GM18951 (cell line): ENCODE measurements around the gene SMPD4.
"Not testable (repeated sequence)": the region's sequence is repeated elsewhere in the genome, so short reads cannot be mapped to it uniquely, and the experiment has no call there.

Experiments
- POLR2A ChIP-seq: IDR thresholded peaks from 4 replicates; pipeline ENCODE4 v1.6.1; 2011; ENCODE audit warnings: mild to moderate bottlenecking; ENCODE audit not compliant: insufficient read length, insufficient read depth; ENCODE audit errors: extremely low read depth
- in situ Hi-C: fragments of 300-500 bp; cut with MboI; formaldehyde crosslinking; loops from one replicate; pipeline ENCODE4 v1.12.0; 2022; ENCODE audit warnings: low sequenced_read_pairs, mixed read lengths, inconsistent platforms; ENCODE audit not compliant: unreplicated experiment

Gene SMPD4

DNA sequence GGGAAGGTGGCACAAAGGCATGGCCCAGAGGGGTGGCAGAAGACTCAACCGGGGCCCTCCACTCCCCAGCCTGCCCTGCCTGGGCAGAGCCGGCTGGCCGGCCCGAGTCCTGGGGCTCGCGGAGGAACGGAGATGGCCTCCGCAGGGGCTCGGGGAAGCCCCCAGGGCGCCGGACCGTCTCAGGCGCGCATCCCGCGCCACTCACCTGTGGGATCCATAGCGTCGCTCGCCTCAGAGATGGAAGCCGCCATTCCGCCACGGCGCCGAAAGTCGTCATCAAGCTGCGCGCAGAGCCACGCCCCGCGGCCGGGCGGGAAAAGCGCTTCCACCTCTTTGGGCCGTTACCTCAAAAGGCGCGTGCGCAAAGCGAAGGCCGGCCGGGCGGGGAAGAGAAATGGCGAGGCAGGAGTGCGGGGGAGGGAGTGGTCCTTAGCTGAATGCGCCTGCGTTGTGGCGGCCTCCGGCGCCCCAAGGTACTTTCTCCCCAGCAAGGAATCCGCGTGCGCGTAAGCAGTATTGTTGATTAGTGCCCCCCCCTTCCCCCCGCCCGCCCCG, at the start of gene SMPD4:
Gene SMPD4, minus strand, starts transcription at position 278 of the 555 bp plus-strand sequence. CDS start 5,010 bp downstream, outside the sequence.
- in situ Hi-C loops, result loop anchor here (25.0 kb wide), 1 partner anchor 156 kb away; the partner anchor contains the start of gene IMP4
- peak; percentile 66 for TF ChIP-seq POLR2A

GRCh38 chr2:130230907-130231306, 49.5 kb upstream of the SMPD4 start:
- in situ Hi-C loops, result loop anchor here (5.0 kb wide), 1 partner anchor 1211 kb away; no protein-coding TSS in a partner anchor

GRCh38 chr2:130230376-130230775, 49.0 kb upstream of the SMPD4 start:
- in situ Hi-C loops, result loop anchor here (5.0 kb wide), 1 partner anchor 1212 kb away; no protein-coding TSS in a partner anchor

- in situ Hi-C loops, result not testable (repeated sequence)
Observed at GRCh38 chr2:130229161-130229510, 47.7 kb upstream of the SMPD4 start.

DNA sequence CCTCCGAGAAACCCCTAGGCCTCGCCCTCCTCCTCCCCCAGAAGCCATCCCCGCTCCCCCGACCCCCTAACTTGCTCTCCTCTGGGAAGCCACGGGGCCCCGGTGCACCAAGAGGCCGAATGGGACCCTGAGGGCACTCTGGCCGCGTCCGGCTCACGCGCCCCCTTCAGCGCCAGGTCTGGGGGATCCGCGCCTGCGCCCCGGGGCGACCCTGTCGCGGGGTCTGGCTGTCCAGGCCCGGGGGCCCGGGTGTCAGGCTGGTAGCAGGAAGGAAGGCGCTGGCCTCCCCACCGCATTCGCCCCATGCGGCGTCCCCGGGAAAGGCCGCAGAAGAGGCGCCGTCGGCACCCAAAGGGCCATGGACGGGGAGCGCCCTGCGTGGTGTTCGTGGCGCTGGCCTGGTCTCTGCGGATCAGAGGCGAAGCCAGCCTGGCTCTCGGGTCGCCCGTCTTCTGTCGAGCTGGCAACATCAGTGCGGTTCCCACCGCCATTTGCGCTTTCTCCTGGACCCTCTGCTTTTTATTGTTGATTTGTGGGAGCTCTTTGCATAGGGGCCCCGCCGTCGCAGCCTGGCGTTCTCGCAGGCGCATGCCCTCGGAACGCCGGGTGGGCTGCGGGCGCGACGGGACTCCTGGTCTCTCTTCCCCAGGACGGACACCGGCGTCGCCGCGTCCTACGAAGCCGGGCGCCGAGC, 47.2 kb upstream of the SMPD4 start:
- in situ Hi-C loops, result not testable (repeated sequence)

GRCh38 chr2:130228005-130228404, 46.6 kb upstream of the SMPD4 start:
- in situ Hi-C loops, result not testable (repeated sequence)

DNA sequence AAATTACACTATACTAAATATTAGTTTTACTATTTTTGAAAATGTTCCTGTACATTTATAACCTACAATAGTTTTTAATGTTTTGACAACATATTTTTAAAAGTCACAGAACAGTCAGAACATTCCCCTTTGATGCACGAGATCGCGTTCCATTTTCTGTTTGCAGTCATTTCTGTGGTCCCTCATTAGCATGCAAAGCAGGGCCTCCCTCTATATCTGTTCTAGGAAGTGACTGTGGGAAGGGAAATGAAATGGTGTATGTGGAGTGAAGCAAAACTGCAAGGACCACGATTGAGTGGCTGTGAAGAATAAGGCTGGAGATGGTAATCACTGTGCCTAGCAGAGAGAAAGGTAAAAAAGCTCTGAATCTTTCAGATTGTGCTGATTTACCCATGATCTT, 41.1 kb upstream of the SMPD4 start:
- in situ Hi-C loops, result not testable (repeated sequence)

GRCh38 chr2:130220505-130220904, 39.1 kb upstream of the SMPD4 start:
- in situ Hi-C loops, result not testable (repeated sequence)

DNA sequence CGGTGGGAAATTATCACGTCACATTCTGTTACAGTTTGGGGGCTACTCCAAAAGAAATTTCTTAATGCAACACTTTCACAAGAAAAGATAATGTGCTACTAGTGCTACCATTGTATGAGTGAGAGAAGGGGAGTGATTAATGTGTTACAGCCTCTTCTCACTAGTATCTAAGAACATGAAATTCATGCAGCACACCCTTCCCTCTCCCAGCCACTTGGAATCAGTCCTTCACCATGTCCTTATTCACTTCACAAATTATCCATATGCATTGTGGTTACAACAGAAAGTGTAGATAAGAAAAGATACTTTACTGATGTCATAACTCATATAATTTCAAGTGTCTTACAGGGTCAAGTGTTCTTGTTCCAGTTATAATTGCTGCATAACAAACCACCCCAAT, 37.7 kb upstream of the SMPD4 start:
- in situ Hi-C loops, result loop anchor here (10.0 kb wide), 1 partner anchor 1236 kb away; no protein-coding TSS in a partner anchor

GRCh38 chr2:130207051-130207450, 25.6 kb upstream of the SMPD4 start:
- in situ Hi-C loops, result not testable (repeated sequence)

DNA sequence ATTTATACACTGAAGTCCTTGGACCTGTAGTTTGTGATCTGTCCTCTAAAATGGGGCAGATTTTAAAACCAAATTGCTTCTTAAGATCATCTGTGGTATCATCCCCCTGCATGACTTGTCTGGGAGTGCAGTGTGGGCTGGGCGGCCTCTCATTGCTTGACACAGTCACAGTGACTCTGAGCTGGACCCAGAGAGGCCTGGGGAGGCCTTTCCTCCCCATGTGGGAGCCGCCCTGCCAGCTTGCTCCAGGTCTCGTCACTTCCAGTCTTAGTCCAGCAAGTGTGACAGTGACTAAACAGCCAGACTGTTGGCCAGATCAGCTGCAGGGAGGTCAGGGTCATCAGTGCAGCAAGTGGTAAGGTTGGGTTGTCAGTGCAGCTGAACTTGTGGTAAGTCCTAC, 21.7 kb upstream of the SMPD4 start:
- in situ Hi-C loops, result not testable (repeated sequence)

GRCh38 chr2:130202518-130202917, 21.1 kb upstream of the SMPD4 start:
- in situ Hi-C loops, result not testable (repeated sequence)

- in situ Hi-C loops, result loop anchor here (25.0 kb wide), 1 partner anchor 139 kb away; the partner anchor contains the start of gene IMP4
- TF ChIP-seq POLR2A, result no peak
Observed at GRCh38 chr2:130198343-130198742, 16.9 kb upstream of the SMPD4 start, which contains the start of gene TUBA3E. Gene TUBA3E (minus strand): TSS chr2:130198439. CDS start chr2:130198360, 79 bp downstream.

DNA sequence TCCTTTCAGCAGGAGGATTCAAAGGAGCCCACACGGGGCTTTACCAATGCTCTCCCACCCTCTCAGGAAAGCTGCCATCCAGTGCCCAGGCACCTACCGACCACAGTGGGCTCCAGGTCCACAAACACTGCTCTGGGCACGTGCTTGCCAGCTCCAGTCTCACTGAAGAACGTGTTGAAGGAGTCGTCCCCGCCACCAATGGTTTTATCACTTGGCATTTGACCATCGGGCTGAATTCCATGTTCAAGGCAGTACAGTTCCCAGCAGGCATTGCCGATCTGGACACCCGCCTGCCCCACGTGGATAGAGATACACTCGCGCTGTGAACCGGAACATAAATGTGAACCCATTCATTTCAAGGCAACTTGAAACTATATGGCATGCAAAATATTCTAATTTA, 14.7 kb upstream of the SMPD4 start:
- in situ Hi-C loops, result loop anchor here (25.0 kb wide), 1 partner anchor 141 kb away; the partner anchor contains the start of gene IMP4

- in situ Hi-C loops, result loop anchor here (25.0 kb wide), 1 partner anchor 142 kb away; the partner anchor contains the start of gene IMP4
Observed at GRCh38 chr2:130195089-130195635, 13.8 kb upstream of the SMPD4 start.

- in situ Hi-C loops, result loop anchor here (25.0 kb wide), 1 partner anchor 143 kb away; the partner anchor contains the start of gene IMP4
Observed at GRCh38 chr2:130193824-130194223, 12.4 kb upstream of the SMPD4 start.

DNA sequence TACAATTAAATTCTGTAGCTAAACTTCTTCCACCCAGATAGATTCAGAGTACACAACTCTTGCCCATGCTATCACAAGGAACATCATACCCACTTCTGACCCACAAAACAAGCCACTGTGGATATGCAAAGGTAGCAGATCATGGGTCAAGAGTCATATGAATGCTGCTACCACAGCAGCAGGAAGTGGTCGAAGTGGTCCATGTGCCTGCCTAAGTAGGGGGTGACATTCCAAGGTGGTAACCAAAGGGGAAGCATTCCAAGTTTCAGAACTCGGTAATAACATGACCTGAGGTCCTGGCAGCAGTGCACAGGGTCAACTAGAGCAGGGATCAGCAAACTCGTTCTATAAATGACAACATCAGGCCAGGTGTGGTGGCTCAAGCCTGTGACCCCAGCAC, 11.0 kb upstream of the SMPD4 start:
- in situ Hi-C loops, result loop anchor here (25.0 kb wide), 1 partner anchor 145 kb away; the partner anchor contains the start of gene IMP4

- in situ Hi-C loops, result loop anchor here (25.0 kb wide), 1 partner anchor 146 kb away; the partner anchor contains the start of gene IMP4
Observed at GRCh38 chr2:130191319-130191718, 9.9 kb upstream of the SMPD4 start.
